ENCODE results near the gene CADM2. TPM values are rescaled to one million over a fixed set of nuclear protein-coding genes. Genes with fewer than 3 reads are reported as not detected.
"Not testable (repeated sequence)": the region's sequence is repeated elsewhere in the genome, so short reads cannot be mapped to it uniquely, and the experiment has no call there.

The CADM2 gene
- total RNA-seq, 1 donor: not detected

DNA sequence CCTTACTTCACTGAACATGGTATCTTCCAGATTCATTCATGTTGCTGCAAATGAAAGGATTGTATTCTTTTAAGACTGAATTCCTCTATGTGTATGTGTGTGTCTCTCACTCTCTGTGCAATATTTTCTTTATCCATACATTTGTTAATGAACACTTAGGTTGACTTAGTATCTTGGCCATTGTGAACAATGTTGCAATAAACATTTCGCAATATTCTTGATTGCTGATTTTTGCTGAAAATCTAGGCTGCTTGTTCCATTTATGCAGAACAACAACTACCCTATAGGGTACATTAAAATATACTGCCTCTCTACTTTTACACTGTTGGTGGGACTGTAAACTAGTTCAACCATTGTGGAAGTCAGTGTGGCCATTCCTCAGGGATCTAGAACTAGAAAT lies 732.4 kb downstream of the CADM2 start:
- H3K27ac ChIP-seq (ENCODE audit: low read depth, low read length): no peak overlapping the region
- no peaks in the 10 kb centered on the region for H3K27me3 ChIP-seq (ENCODE audit: insufficient read depth, low read length)
- no peak for DNase-seq (ENCODE audit: insufficient read length, low spot score, missing footprints)
- no peak overlapping the region for H3K4me3 ChIP-seq (ENCODE audit: insufficient read depth, low read length)
- no peaks in the 10 kb centered on the region for H4K20me1 ChIP-seq (ENCODE audit: insufficient read depth, low read length)
- peaks cover 2% of the 10 kb centered on the region for H3K9me3 ChIP-seq (ENCODE audit: low read depth, low read length)
- H3K4me2 ChIP-seq (ENCODE audit: insufficient read depth, low read length): no peak overlapping the region
- no peaks in the 10 kb centered on the region for H3K36me3 ChIP-seq (ENCODE audit: insufficient read depth, low read length)
- H3K4me1 ChIP-seq (ENCODE audit: insufficient read depth, low read length): no peaks in the 10 kb centered on the region
- TF ChIP-seq, protein P1, sequence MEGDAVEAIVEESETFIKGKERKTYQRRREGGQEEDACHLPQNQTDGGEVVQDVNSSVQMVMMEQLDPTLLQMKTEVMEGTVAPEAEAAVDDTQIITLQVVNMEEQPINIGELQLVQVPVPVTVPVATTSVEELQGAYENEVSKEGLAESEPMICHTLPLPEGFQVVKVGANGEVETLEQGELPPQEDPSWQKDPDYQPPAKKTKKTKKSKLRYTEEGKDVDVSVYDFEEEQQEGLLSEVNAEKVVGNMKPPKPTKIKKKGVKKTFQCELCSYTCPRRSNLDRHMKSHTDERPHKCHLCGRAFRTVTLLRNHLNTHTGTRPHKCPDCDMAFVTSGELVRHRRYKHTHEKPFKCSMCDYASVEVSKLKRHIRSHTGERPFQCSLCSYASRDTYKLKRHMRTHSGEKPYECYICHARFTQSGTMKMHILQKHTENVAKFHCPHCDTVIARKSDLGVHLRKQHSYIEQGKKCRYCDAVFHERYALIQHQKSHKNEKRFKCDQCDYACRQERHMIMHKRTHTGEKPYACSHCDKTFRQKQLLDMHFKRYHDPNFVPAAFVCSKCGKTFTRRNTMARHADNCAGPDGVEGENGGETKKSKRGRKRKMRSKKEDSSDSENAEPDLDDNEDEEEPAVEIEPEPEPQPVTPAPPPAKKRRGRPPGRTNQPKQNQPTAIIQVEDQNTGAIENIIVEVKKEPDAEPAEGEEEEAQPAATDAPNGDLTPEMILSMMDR (IDR thresholded peaks at IDR 0.05; ENCODE audit: extremely low read depth, low read depth, low read length): no peak
- H2AFZ ChIP-seq (ENCODE audit: low read length): no peak overlapping the region
- H3K79me2 ChIP-seq (ENCODE audit: insufficient read depth, low read length): no peaks in the 10 kb centered on the region

DNA sequence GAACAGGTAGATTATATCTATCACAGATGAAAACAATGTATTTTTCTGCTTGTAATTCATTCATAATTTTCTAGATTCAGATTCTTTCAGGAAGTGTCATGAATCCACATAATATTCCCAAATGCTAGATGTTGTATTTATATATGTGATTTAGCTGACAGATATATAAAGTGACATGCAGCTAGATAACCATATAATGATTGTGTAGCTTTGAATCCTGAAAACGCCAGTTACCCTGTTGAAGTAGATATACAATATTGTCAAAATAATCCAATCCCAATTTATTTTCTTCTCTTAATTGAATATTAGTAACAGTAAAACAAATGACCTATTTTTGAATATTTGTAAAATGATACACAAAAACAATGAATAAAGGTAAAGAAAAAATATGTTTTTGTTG lies 738.4 kb downstream of the CADM2 start:
- H3K4me1 ChIP-seq (ENCODE audit: insufficient read depth, low read length): no peaks in the 10 kb centered on the region
- H2AFZ ChIP-seq (ENCODE audit: low read length): no peak overlapping the region
- DNase-seq (ENCODE audit: insufficient read length, low spot score, missing footprints): no peak
- no peaks in the 10 kb centered on the region for H4K20me1 ChIP-seq (ENCODE audit: insufficient read depth, low read length)
- no peak overlapping the region for H3K27ac ChIP-seq (ENCODE audit: low read depth, low read length)
- H3K4me2 ChIP-seq (ENCODE audit: insufficient read depth, low read length): no peak overlapping the region
- H3K36me3 ChIP-seq (ENCODE audit: insufficient read depth, low read length): no peaks in the 10 kb centered on the region
- H3K4me3 ChIP-seq (ENCODE audit: insufficient read depth, low read length): no peak overlapping the region
- TF ChIP-seq, protein P1 (IDR thresholded peaks at IDR 0.05; ENCODE audit: extremely low read depth, low read depth, low read length): no peak
- H3K9me3 ChIP-seq (ENCODE audit: low read depth, low read length): no peaks in the 10 kb centered on the region
- H3K27me3 ChIP-seq (ENCODE audit: insufficient read depth, low read length): no peaks in the 10 kb centered on the region
- no peaks in the 10 kb centered on the region for H3K79me2 ChIP-seq (ENCODE audit: insufficient read depth, low read length)

DNA sequence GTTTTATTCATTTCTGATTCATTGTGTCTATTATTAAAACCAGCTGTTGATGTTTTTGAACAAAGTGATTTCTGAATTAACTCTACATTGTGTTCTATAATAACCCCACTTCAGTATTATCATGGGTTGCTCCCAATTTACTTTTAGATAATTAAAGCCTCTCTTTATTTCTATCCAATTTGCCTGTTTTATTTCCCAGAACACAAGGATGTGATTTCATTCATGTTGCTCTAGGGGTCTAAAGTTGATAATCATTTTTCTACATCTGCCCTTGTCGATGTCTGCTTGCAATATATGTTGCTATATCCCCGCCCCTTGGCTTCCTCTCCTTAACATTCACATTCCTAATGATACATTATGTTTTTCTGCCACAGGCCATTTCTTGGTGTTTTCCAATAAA lies 747.3 kb downstream of the CADM2 start:
- no peak for DNase-seq (ENCODE audit: insufficient read length, low spot score, missing footprints)
- Histone ChIP-seq H3K9me3 (ENCODE audit: low read depth, low read length) (no peaks in the 10 kb centered on the region), H3K79me2 (ENCODE audit: insufficient read depth, low read length) (no peaks in the 10 kb centered on the region), H3K4me1 (ENCODE audit: insufficient read depth, low read length) (no peaks in the 10 kb centered on the region), H3K4me3 (ENCODE audit: insufficient read depth, low read length) (no peak overlapping the region), H3K36me3 (ENCODE audit: insufficient read depth, low read length) (no peaks in the 10 kb centered on the region), H3K27ac (ENCODE audit: low read depth, low read length) (no peak overlapping the region), H4K20me1 (ENCODE audit: insufficient read depth, low read length) (no peaks in the 10 kb centered on the region), H3K27me3 (ENCODE audit: insufficient read depth, low read length) (no peaks in the 10 kb centered on the region), H2AFZ (ENCODE audit: low read length) (no peak overlapping the region), H3K4me2 (ENCODE audit: insufficient read depth, low read length) (no peak overlapping the region)
- TF ChIP-seq, protein P1 (IDR thresholded peaks at IDR 0.05; ENCODE audit: extremely low read depth, low read depth, low read length): no peak

DNA sequence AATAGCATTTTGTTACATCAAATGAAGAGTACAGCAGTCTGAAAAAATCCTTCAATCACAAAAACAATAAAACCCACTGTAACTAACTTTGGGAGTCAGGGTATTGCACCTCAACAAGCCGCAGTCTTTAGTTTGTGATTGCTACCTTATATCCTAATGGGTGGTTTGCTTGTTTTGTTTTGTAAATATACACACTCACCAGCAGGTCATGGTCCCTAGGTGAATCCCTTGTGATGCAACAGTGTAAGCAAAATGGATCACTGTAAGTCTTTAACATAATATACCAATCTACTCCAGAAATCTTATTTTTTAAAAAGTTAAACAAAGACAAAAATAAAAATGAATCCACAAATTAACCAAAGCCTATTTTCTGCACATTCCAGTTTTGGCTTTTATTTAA lies 749.5 kb downstream of the CADM2 start:
- H4K20me1 ChIP-seq (ENCODE audit: insufficient read depth, low read length); H3K27me3 ChIP-seq (ENCODE audit: insufficient read depth, low read length); H3K27ac ChIP-seq (ENCODE audit: low read depth, low read length); H2AFZ ChIP-seq (ENCODE audit: low read length); H3K36me3 ChIP-seq (ENCODE audit: insufficient read depth, low read length); H3K9me3 ChIP-seq (ENCODE audit: low read depth, low read length); H3K4me2 ChIP-seq (ENCODE audit: insufficient read depth, low read length); H3K4me1 ChIP-seq (ENCODE audit: insufficient read depth, low read length); H3K79me2 ChIP-seq (ENCODE audit: insufficient read depth, low read length); DNase-seq (ENCODE audit: insufficient read length, low spot score, missing footprints); H3K4me3 ChIP-seq (ENCODE audit: insufficient read depth, low read length): not testable (repeated sequence)

Measured in osteoblast (primary cell).